GM21576 (cell line): ENCODE data around the gene SNAP47.
A peak's percentile ranks its signal among the peaks of the same experiment; 100 is the strongest.

Source experiments
- ATAC-seq: cut with Tn5 transposase; IDR thresholded peaks from one replicate; pipeline ENCODE4 v1.9.1; 2021; ENCODE audit warnings: mild to moderate bottlenecking, moderate library complexity; ENCODE audit not compliant: unreplicated experiment

SNAP47 gene

GRCh38 chr1:227731696-227732585 lies 3.3 kb upstream of the SNAP47 start:
- no peak for ATAC-seq

- ATAC-seq, result no peak
These were observed 2.5 kb upstream of the SNAP47 start for GRCh38 chr1:227732586-227733308.

- no peak for ATAC-seq
These were observed 1.9 kb upstream of the SNAP47 start for GRCh38 chr1:227733309-227733705.

- ATAC-seq, result no peak
These were observed 1.3 kb upstream of the SNAP47 start for GRCh38 chr1:227733751-227734545.

GRCh38 chr1:227734546-227734855 lies 734 bp upstream of the SNAP47 start:
- ATAC-seq, result peak; percentile 7

GRCh38 chr1:227735539-227736285 lies 477 bp downstream of the SNAP47 start:
- no peak for ATAC-seq

GRCh38 chr1:227736814-227737432 lies 1.7 kb downstream of the SNAP47 start:
- ATAC-seq, result no peak

- ATAC-seq, result no peak
These were observed 3.6 kb downstream of the SNAP47 start for GRCh38 chr1:227738820-227739219.

GRCh38 chr1:227739636-227740035 lies 4.4 kb downstream of the SNAP47 start:
- ATAC-seq, result no peak

GRCh38 chr1:227740401-227740960 lies 5.2 kb downstream of the SNAP47 start:
- ATAC-seq, result no peak

- no peak for ATAC-seq
These were observed 6.1 kb downstream of the SNAP47 start for GRCh38 chr1:227741166-227741870.

GRCh38 chr1:227742738-227743715 lies 7.8 kb downstream of the SNAP47 start:
- no peak for ATAC-seq

GRCh38 chr1:227744668-227745067 lies 9.4 kb downstream of the SNAP47 start:
- ATAC-seq, result no peak

GRCh38 chr1:227745568-227746265 lies 10.5 kb downstream of the SNAP47 start:
- ATAC-seq, result no peak

- ATAC-seq, result no peak
These were observed 11.4 kb downstream of the SNAP47 start for GRCh38 chr1:227746676-227747075.

GRCh38 chr1:227747382-227747781 lies 12.1 kb downstream of the SNAP47 start:
- no peak for ATAC-seq

- no peak for ATAC-seq
These were observed 12.8 kb downstream of the SNAP47 start for GRCh38 chr1:227747948-227748495.
